HepG2 (cell line): ENCODE results near the gene RPP21. TPM values are rescaled to one million over a fixed set of nuclear protein-coding genes. Genes with fewer than 3 reads are reported as not detected.

Experiments
- ATAC-seq: fragments of 200-7000 bp; cut with Tn5 transposase; 3 replicates; pipeline ENCODE4 v1.9.1; 2020; ENCODE audit warnings: mild to moderate bottlenecking, moderate library complexity
- BruUV-seq: library from RNA; stranded (reverse); fragments of 400-500 nt; replicated peaks from 2 replicates; lab custom pipeline; 2021; lab: Mats Ljungman, UMichigan
- CTCF ChIA-PET: fragments of 300-600 bp; formaldehyde crosslinking; extraction: SDS; loops from one replicate; lab custom pipeline; 2021; ENCODE audit warnings: low total read pairs, inconsistent platforms, low intra/inter-chr PET ratio; lab: Yijun Ruan, JAX
- POLR2A ChIA-PET: fragments of 350-600 bp; sonication (Branson Sonifier 250); formaldehyde crosslinking; loops from one replicate; lab custom pipeline; 2020; ENCODE audit warnings: antibody characterized with exemption, inconsistent platforms; lab: Yijun Ruan, JAX
- DNase-seq: peaks from one replicate; pipeline ENCODE4 v3.0.0-alpha.2; 2015; ENCODE audit warnings: low spot score
- FAIRE-seq: peaks from 3 replicates; lab custom pipeline; 2011; peaks lifted over from hg19 to GRCh38; lab: Jason Lieb, UNC
- H2AFZ ChIP-seq: one replicate; pipeline ENCODE4 v1.6.1; 2011; ENCODE audit warnings: low read length, inconsistent platforms
- H3K27ac ChIP-seq: fragments of 300-600 bp; 3 replicates; pipeline ENCODE4 v1.8.0; 2011; ENCODE audit warnings: mixed run types, mild to moderate bottlenecking, mixed read lengths, low read length, inconsistent platforms; ENCODE audit not compliant: insufficient read depth; ENCODE audit errors: extremely low read length
- H3K27me3 ChIP-seq, 2 experiments: fragments of 200-600 bp in 1 of 2; 2 replicates in 1 of 2; 3 replicates in 1 of 2; pipeline versions ENCODE4 v1.6.0 to v1.8.0; 2011; ENCODE audit warnings: low read length in 2 of 2, mild to moderate bottlenecking in 2 of 2, moderate library complexity in 2 of 2, inconsistent platforms in 1 of 2; ENCODE audit not compliant: insufficient read depth in 2 of 2, control insufficient read depth in 1 of 2
- H3K36me3 ChIP-seq, 2 experiments: fragments of 200-600 bp in 1 of 2; replicated peaks in 1 of 2; 2 replicates in 1 of 2; 3 replicates in 1 of 2; pipeline versions ENCODE4 v1.5.1 to v1.8.0; 2011; ENCODE audit warnings: low read length in 2 of 2, inconsistent platforms in 1 of 2; ENCODE audit not compliant: insufficient read depth in 2 of 2, control insufficient read depth in 1 of 2
- H3K4me1 ChIP-seq: 2 replicates; pipeline ENCODE4 v1.5.1; 2012; ENCODE audit warnings: low read length, inconsistent platforms; ENCODE audit not compliant: insufficient read depth
- H3K4me2 ChIP-seq: 2 replicates; pipeline ENCODE4 v1.6.0; 2011; ENCODE audit warnings: low read depth, low read length, inconsistent platforms
- H3K4me3 ChIP-seq, 3 experiments: fragments of 200-600 bp in 1 of 3; sonication (generic), shearing (Covaris generic) in 1 of 3; replicated peaks in 1 of 3; 2 replicates each; pipeline ENCODE4 v1.5.1; 2011 to 2016; ENCODE audit warnings: low read length in 3 of 3, inconsistent platforms in 2 of 3, low read depth in 2 of 3, mild to moderate bottlenecking in 2 of 3, control low read depth in 1 of 3, mixed read lengths in 1 of 3; ENCODE audit not compliant: insufficient read depth in 1 of 3
- H3K79me2 ChIP-seq: one replicate; pipeline ENCODE4 v1.6.1; 2011; ENCODE audit warnings: low read length, inconsistent platforms; ENCODE audit not compliant: insufficient read depth
- H3K9ac ChIP-seq: 2 replicates; pipeline ENCODE4 v1.6.0; 2011; ENCODE audit warnings: mild to moderate bottlenecking, low read depth, low read length, inconsistent platforms; ENCODE audit not compliant: insufficient read depth
- H3K9me3 ChIP-seq: 2 replicates; pipeline ENCODE4 v1.5.1; 2012; ENCODE audit warnings: mild to moderate bottlenecking, low read length
- H4K20me1 ChIP-seq: 2 replicates; pipeline ENCODE4 v1.6.0; 2011; ENCODE audit warnings: inconsistent platforms, mild to moderate bottlenecking, low read length, moderate library complexity; ENCODE audit not compliant: insufficient read depth
- LCORL ChIP-seq, 2 experiments: fragments of 450-650 bp in 1 of 2; sonication (generic) in 1 of 2; formaldehyde crosslinking in 1 of 2; IDR thresholded peaks; 2 replicates each; pipeline versions ENCODE4 v1.5.0 to v1.6.1; 2017 to 2020; ENCODE audit warnings: antibody characterized with exemption in 1 of 2, missing genetic modification reagents in 1 of 2
- SP140L ChIP-seq: sonication (generic); formaldehyde crosslinking; IDR thresholded peaks from 2 replicates; pipeline ENCODE4 v1.4.0; 2020; ENCODE audit warnings: missing genetic modification reagents, borderline replicate concordance
- SPEN ChIP-seq: sonication (generic); formaldehyde crosslinking; IDR thresholded peaks from 2 replicates; pipeline ENCODE4 v1.5.1; 2020; ENCODE audit warnings: low read depth, mild to moderate bottlenecking, missing genetic modification reagents
- TBP ChIP-seq: sonication (generic); formaldehyde crosslinking; IDR thresholded peaks from 2 replicates; pipeline ENCODE4 v1.5.0; 2020; ENCODE audit warnings: missing genetic modification reagents
- XBP1 ChIP-seq: sonication (generic); formaldehyde crosslinking; IDR thresholded peaks from 2 replicates; pipeline ENCODE4 v1.5.0; 2020; ENCODE audit warnings: missing genetic modification reagents
- ZNF12 ChIP-seq: sonication (generic); formaldehyde crosslinking; IDR thresholded peaks from 2 replicates; pipeline ENCODE4 v1.5.0; 2020; ENCODE audit warnings: missing genetic modification reagents
- ZNF383 ChIP-seq: sonication (generic); formaldehyde crosslinking; IDR thresholded peaks from 2 replicates; pipeline ENCODE4 v1.4.0; 2020; ENCODE audit warnings: missing genetic modification reagents, mild to moderate bottlenecking, borderline replicate concordance
- ZNF530 ChIP-seq: sonication (generic); formaldehyde crosslinking; IDR thresholded peaks from 2 replicates; pipeline ENCODE4 v1.5.0; 2020; ENCODE audit warnings: low read depth, mild to moderate bottlenecking, missing genetic modification reagents
- ZNF547 ChIP-seq: sonication (generic); formaldehyde crosslinking; IDR thresholded peaks from 2 replicates; pipeline ENCODE4 v1.5.1; 2020; ENCODE audit warnings: mild to moderate bottlenecking, missing genetic modification reagents
- WGBS: methylation state at CpG from one replicate; pipeline ENCODE4 v1.1.6; 2017; ENCODE audit warnings: low lambda C conversion rate; 5-methylcytosine and 5-hydroxymethylcytosine counted together
- in situ Hi-C: cut with HindIII; loops from 2 replicates; pipeline ENCODE4 v1.10.0; 2017; ENCODE audit warnings: low pct_unique_long_range_greater_than_20kb; ENCODE audit not compliant: extremely low pct_ligation_motif_present
- intact Hi-C: fragments of 100-400 bp; cut with micrococcal nuclease; formaldehyde crosslinking; loops from one replicate; pipeline ENCODE4 v1.10.0; 2022; ENCODE audit not compliant: unreplicated experiment
- polyA plus RNA-seq, 8 experiments: library from polyadenylated mRNA; depleted of rRNA in 3 of 8; stranded (reverse) in 7 of 8; unstranded in 1 of 8; fragments of >200 nt; fragmentation: Illumina TruSeq in 4 of 8; extraction: Trizol in 4 of 8; gene quantifications; 2 replicates each; pipeline versions ENCODE4 v1.2.1 to v1.2.3, GENCODE V29; 2011 to 2016; ENCODE audit warnings: low read depth in 4 of 8, missing spikeins in 1 of 8, mixed read lengths in 1 of 8; ENCODE audit not compliant: insufficient read depth in 1 of 8
- total RNA-seq, 5 experiments: library from RNA; depleted of rRNA; stranded (reverse); fragments of >200 nt; fragmentation: Illumina TruSeq; extraction: Trizol; gene quantifications; 2 replicates each; pipeline ENCODE4 v1.2.3, GENCODE V29; 2016; ENCODE audit warnings: low read depth in 1 of 5

The RPP21 gene
- total and polyA plus RNA-seq, 2 of the 13 experiments (the other 11 are each of a cell fraction or from before 2014, with no cell fraction given), result 53.1 to 72.3 TPM

DNA sequence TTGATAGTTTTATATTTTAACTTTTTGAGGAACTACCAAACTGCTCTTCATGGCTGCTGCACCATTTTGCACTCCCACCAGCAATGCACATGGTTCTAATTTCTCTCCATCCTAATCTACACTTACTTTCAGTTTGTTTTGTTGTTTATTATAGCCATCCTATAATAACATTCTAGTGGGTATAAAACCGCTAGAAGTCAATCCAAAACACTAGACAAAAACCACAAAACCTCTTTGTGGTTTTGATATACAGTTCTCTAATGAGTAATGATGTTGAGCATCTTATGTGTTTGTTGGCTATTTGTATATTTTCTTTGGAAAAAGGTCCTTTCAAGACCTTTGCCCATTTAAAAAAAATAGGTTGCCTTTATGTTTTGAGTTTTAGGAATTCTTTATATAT lies 5.6 kb downstream of the RPP21 start:
- no peak for FAIRE-seq
- Histone ChIP-seq H4K20me1 (no peaks in the 10 kb centered on the region), H3K27me3 (peaks cover 0 to 6% of the 10 kb centered on the region in 2 experiments; a peak in 1 of 5 replicates), H3K9ac (no peak overlapping the region), H2AFZ (no peak overlapping the region), H3K4me3 (no peak overlapping the region), H3K27ac (no peak overlapping the region), H3K4me2 (no peak overlapping the region), H3K9me3 (no peaks in the 10 kb centered on the region), H3K79me2 (peaks cover 3% of the 10 kb centered on the region), H3K36me3 (peaks cover 0 to 5% of the 10 kb centered on the region in 2 experiments; a peak in 3 of 5 replicates)
- no TSS peak for BruUV-seq
- ATAC-seq, result no peak
- WGBS, result 37% methylated on average over 1 of the region's 1 CpG
- POLR2A ChIA-PET, result no interaction called here
- no peak for DNase-seq
- CTCF ChIA-PET, result no interaction called here
- intact Hi-C loops, result no loop called here
- in situ Hi-C loops, result no loop called here
- TF ChIP-seq ZNF547 (no peak), TBP (no peak), SP140L (CRISPR knock-in tag) (no peak), XBP1 (no peak), LCORL (IDR thresholded peaks at IDR 0.05) (no peak), LCORL (CRISPR knock-in tag; IDR thresholded peaks at IDR 0.05) (no peak), ZNF383 (CRISPR knock-in tag) (no peak), SPEN (CRISPR knock-in tag) (no peak)
- TF ChIP-seq, all 625 proteins: peak for 0
- H3K4me1 ChIP-seq, result peaks cover 9% of the 10 kb centered on the region

DNA sequence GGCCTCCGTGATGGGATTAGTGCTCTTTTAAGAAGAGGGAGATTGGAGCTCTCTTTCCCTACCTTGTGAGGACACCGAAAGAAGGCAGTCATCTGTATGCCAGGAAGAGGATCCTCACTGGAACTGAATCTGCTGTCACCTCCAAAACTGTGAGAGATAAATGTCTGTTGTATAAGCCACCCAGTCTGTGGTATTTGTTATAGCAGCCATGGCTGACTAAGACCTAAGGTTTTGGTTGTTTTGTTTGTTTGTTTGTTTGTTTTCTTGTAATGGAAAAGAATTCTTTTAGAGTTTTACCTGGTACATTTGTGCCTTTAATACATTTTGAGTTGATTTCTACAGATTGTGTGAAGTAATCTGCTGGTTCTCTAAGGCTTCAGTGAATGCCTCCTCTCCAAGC lies 7.6 kb downstream of the RPP21 start:
- Histone ChIP-seq H3K27ac (no peak overlapping the region), H3K9me3 (no peaks in the 10 kb centered on the region), H4K20me1 (no peaks in the 10 kb centered on the region), H3K4me3 (no peak overlapping the region), H3K9ac (no peak overlapping the region), H3K79me2 (no peaks in the 10 kb centered on the region), H3K4me2 (no peak overlapping the region), H3K36me3 (no peaks in the 10 kb centered on the region), H3K27me3 (peaks cover 0 to 15% of the 10 kb centered on the region in 2 experiments; a peak in 2 of 5 replicates)
- DNase-seq, result no peak
- ATAC-seq, result no peak
- ChIA-PET POLR2A (no interaction called here), CTCF (no interaction called here)
- 36% methylated on average over 2 of the region's 2 CpGs for WGBS
- in situ Hi-C loops, result no loop called here
- no TSS peak for BruUV-seq
- TF ChIP-seq ZNF12 (CRISPR knock-in tag) (peak; percentile 80), ZNF530 (CRISPR knock-in tag) (no peak)
- TF ChIP-seq, all 625 proteins: peak for 1
- Histone ChIP-seq H3K4me1 (no peaks in the 10 kb centered on the region), H2AFZ (no peak overlapping the region)
- FAIRE-seq, result no peak
- intact Hi-C loops, result no loop called here
